Measurements from ENCODE around the gene RABL6.
A peak's percentile ranks its signal among the peaks of the same experiment; 100 is the strongest.

Gene RABL6

DNA sequence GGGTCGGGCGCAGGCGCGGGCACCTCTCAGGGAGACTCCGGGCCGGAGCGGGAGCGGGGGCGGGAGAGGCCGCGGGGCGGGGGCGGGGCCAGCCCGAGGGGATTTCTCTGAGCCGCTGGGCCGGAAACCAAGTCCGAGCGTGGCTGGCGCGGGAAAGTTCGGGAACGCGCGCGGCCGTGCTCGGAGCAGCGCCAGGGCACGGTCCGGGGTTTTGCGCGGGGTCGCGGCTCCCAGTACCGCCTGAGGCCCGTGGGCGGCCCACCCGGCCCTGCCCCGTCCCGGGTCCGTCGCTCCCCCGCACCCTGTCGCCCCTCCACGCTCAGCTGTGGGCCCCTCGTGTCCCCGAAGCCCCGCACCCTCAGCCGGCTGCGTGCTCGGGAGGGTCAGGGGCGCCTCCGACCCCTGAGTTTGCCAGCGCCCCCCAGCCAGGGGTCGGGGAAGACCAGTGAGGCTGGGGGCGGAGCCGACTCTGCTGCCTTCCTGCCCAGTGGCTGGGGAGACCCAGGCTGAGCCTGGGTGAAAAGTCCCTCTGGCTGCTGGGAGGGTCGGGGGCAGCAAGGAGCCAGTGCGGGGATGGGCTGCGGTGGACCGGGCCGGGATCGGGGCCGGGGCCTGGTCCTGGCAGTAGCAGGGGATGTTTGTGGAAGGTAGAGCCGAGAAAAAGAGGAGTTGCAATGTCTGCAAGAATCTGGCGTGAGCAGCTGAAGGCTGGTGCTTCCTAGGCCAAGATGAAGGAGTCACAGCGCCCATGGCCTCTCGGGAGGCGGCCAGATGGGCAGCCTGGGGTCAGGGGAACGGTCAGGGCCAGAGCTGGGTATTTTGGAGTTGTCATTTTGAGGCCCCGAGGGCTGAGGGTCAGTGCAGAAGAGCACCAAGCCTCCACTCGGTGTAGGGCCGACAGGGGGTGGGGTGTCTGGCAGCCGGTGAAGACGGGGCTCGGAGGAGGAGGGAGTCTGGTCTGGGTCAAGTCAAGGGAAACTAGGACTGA is 79.2 kb downstream of the RABL6 start:
- H3K4me2 ChIP-seq: peak overlapping the region; percentile 94
- H3K79me2 ChIP-seq (ENCODE audit: insufficient read depth, low read depth): peaks cover 68% of the 10 kb centered on the region
- peaks cover 50% of the 10 kb centered on the region for H3K4me1 ChIP-seq (ENCODE audit: low read depth, poor library complexity, severe bottlenecking)
- peak overlapping the region; percentile 90 for H3K9ac ChIP-seq
- no peaks in the 10 kb centered on the region for H3K27me3 ChIP-seq (ENCODE audit: insufficient read depth, low read depth)
- H4K20me1 ChIP-seq (ENCODE audit: insufficient read depth): no peaks in the 10 kb centered on the region; the same call in 1 of the 2 replicates
- no peaks in the 10 kb centered on the region; the same call in 1 of the 2 replicates for H3K36me3 ChIP-seq (ENCODE audit: insufficient read depth)
- H3K4me3 ChIP-seq (IDR thresholded peaks at IDR 0.05; ENCODE audit: insufficient read depth, low read depth, low read length): no peak overlapping the region
- TF ChIP-seq, protein P1, sequence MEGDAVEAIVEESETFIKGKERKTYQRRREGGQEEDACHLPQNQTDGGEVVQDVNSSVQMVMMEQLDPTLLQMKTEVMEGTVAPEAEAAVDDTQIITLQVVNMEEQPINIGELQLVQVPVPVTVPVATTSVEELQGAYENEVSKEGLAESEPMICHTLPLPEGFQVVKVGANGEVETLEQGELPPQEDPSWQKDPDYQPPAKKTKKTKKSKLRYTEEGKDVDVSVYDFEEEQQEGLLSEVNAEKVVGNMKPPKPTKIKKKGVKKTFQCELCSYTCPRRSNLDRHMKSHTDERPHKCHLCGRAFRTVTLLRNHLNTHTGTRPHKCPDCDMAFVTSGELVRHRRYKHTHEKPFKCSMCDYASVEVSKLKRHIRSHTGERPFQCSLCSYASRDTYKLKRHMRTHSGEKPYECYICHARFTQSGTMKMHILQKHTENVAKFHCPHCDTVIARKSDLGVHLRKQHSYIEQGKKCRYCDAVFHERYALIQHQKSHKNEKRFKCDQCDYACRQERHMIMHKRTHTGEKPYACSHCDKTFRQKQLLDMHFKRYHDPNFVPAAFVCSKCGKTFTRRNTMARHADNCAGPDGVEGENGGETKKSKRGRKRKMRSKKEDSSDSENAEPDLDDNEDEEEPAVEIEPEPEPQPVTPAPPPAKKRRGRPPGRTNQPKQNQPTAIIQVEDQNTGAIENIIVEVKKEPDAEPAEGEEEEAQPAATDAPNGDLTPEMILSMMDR (conservative IDR thresholded peaks at IDR 0.05; ENCODE audit: low read depth, low read length): no peak
- no peak overlapping the region; the same call in 1 of the 2 replicates for H2AFZ ChIP-seq (ENCODE audit: low read depth)
- peak overlapping the region; percentile 86 for H3K27ac ChIP-seq

DNA sequence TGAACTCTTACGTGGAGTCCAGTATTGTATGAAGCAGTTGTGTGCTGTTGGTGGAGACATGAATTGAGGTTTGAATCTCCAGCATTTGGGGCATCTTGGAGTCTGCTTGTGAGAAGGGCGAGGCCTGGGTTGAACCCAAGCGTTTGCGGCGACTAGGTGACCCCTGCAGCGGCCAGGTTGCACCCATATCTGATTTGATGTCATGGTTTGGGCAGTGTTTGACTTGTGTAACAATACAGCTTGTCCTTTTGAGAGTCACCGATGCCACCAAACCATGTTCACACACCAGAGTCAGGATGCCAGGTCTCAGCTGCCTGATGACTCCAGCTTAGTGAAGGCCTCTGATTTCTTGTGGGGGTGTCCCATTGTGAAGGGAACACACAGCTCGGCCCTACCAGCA is 80.7 kb downstream of the RABL6 start:
- Histone ChIP-seq H4K20me1 (ENCODE audit: insufficient read depth) (no peaks in the 10 kb centered on the region; the same call in 1 of the 2 replicates), H3K27me3 (ENCODE audit: insufficient read depth, low read depth) (no peaks in the 10 kb centered on the region), H3K4me1 (ENCODE audit: low read depth, poor library complexity, severe bottlenecking) (peaks cover 41% of the 10 kb centered on the region), H3K27ac (no peak overlapping the region), H3K79me2 (ENCODE audit: insufficient read depth, low read depth) (peaks cover 84% of the 10 kb centered on the region), H3K4me2 (peak overlapping the region; percentile 94), H3K9ac (no peak overlapping the region), H3K36me3 (ENCODE audit: insufficient read depth) (no peaks in the 10 kb centered on the region; the same call in 1 of the 2 replicates), H3K4me3 (IDR thresholded peaks at IDR 0.05; ENCODE audit: insufficient read depth, low read depth, low read length) (no peak overlapping the region), H2AFZ (ENCODE audit: low read depth) (no peak overlapping the region)
- TF ChIP-seq, protein P1 (conservative IDR thresholded peaks at IDR 0.05; ENCODE audit: low read depth, low read length): no peak

DNA sequence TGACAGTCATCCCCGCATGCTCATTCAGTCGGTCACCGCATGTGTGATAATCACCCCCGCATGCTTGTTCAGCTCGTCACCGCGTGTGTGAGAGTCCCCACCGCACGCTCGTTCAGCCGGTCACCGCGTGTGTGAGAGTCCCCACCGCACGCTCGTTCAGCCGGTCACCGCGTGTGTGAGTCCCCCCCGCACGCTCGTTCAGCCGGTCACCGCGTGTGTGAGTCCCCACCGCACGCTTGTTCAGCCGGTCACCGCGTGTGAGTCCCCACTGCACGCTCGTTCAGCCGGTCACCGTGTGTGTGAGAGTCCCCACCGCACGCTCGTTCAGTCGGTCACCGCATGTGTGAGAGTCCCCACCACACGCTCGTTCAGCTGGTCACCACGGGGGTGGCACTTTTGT is 82.1 kb downstream of the RABL6 start:
- peaks cover 94% of the 10 kb centered on the region for H3K79me2 ChIP-seq (ENCODE audit: insufficient read depth, low read depth)
- H4K20me1 ChIP-seq (ENCODE audit: insufficient read depth): no peaks in the 10 kb centered on the region; the same call in 1 of the 2 replicates
- TF ChIP-seq, protein P1 (conservative IDR thresholded peaks at IDR 0.05; ENCODE audit: low read depth, low read length): no peak

DNA sequence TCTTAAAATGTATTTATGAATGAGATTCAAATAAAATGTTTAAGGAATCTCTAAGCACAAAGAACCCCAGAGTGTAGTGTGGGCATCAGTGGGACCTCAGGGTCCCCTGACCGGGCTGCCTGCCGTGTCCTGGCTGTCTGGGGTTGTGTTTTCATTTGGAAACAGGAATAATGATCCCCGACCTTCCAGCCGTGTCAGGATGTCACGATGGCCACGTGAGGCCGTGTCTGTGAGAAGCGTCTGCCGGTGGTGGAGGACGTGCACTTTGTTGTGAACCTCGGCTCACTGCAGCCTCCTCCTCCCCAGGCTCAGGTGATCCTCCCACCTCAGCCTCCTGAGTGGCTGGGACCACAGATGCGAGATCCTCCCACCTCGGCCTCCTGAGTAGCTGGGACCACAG is 82.9 kb downstream of the RABL6 start:
- Histone ChIP-seq H2AFZ (ENCODE audit: low read depth) (no peak overlapping the region), H4K20me1 (ENCODE audit: insufficient read depth) (no peaks in the 10 kb centered on the region; the same call in 1 of the 2 replicates), H3K36me3 (ENCODE audit: insufficient read depth) (no peaks in the 10 kb centered on the region; the same call in 1 of the 2 replicates), H3K4me3 (IDR thresholded peaks at IDR 0.05; ENCODE audit: insufficient read depth, low read depth, low read length) (no peak overlapping the region), H3K9ac (no peak overlapping the region), H3K27ac (no peak overlapping the region), H3K4me1 (ENCODE audit: low read depth, poor library complexity, severe bottlenecking) (peaks cover 36% of the 10 kb centered on the region), H3K27me3 (ENCODE audit: insufficient read depth, low read depth) (no peaks in the 10 kb centered on the region), H3K79me2 (ENCODE audit: insufficient read depth, low read depth) (peaks cover 94% of the 10 kb centered on the region), H3K4me2 (no peak overlapping the region; the same call in 1 of the 2 replicates)
- TF ChIP-seq, protein P1 (conservative IDR thresholded peaks at IDR 0.05; ENCODE audit: low read depth, low read length): no peak

More for the DNA sequence above, 82.1 kb downstream of the RABL6 start:
- H3K9ac ChIP-seq: no peak overlapping the region
- H2AFZ ChIP-seq (ENCODE audit: low read depth): no peak overlapping the region
- peaks cover 35% of the 10 kb centered on the region for H3K4me1 ChIP-seq (ENCODE audit: low read depth, poor library complexity, severe bottlenecking)
- no peak overlapping the region for H3K27ac ChIP-seq
- H3K4me3 ChIP-seq (IDR thresholded peaks at IDR 0.05; ENCODE audit: insufficient read depth, low read depth, low read length): no peak overlapping the region
- no peaks in the 10 kb centered on the region; the same call in 1 of the 2 replicates for H3K36me3 ChIP-seq (ENCODE audit: insufficient read depth)
- no peak overlapping the region; the same call in 1 of the 2 replicates for H3K4me2 ChIP-seq
- no peaks in the 10 kb centered on the region for H3K27me3 ChIP-seq (ENCODE audit: insufficient read depth, low read depth)
